Spleen (tissue), 11 donors: ENCODE results near the gene PTOV1. TPM values are rescaled to one million over a fixed set of nuclear protein-coding genes. Genes with fewer than 3 reads are reported as not detected.

ENCODE experiments used
- DNase-seq: peaks from one replicate; pipeline ENCODE4 v3.0.0-alpha.2; 2020
- H3K27ac ChIP-seq, 8 donors: fragments of 200-600 bp; sonication (generic) in 7 of 8; 1 replicate in 4 of 8; 2 replicates in 4 of 8; pipeline versions ENCODE4 v1.5.0 to v1.8.0; 2016 to 2021; ENCODE audit warnings: inconsistent platforms in 4 of 8, mild to moderate bottlenecking in 4 of 8, moderate library complexity in 1 of 8
- H3K27me3 ChIP-seq, 7 donors: fragments of 200-600 bp; sonication (generic) in 6 of 7; replicated peaks in 1 of 7; 1 replicate in 4 of 7; 2 replicates in 3 of 7; pipeline versions ENCODE4 v1.5.0 to v1.8.0; 2016 to 2021; ENCODE audit warnings: inconsistent platforms in 3 of 7, mild to moderate bottlenecking in 1 of 7
- H3K36me3 ChIP-seq, 6 donors: fragments of 200-600 bp; sonication (generic) in 5 of 6; 1 replicate in 4 of 6; 2 replicates in 2 of 6; pipeline versions ENCODE4 v1.5.0 to v1.8.0; 2016 to 2021; ENCODE audit warnings: inconsistent platforms in 2 of 6
- H3K4me1 ChIP-seq, 6 donors: fragments of 200-600 bp; sonication (generic) in 5 of 6; 1 replicate in 3 of 6; 2 replicates in 3 of 6; pipeline versions ENCODE4 v1.5.0 to v1.8.0; 2016 to 2021; ENCODE audit warnings: inconsistent platforms in 3 of 6
- H3K4me3 ChIP-seq, 8 donors: fragments of 200-600 bp; sonication (generic) in 7 of 8; 1 replicate in 4 of 8; 2 replicates in 4 of 8; pipeline versions ENCODE4 v1.5.0 to v1.8.0; 2016 to 2021; ENCODE audit warnings: inconsistent platforms in 4 of 8, mild to moderate bottlenecking in 4 of 8, moderate library complexity in 2 of 8
- H3K9me3 ChIP-seq, 8 donors: fragments of 200-600 bp; sonication (generic) in 7 of 8; 1 replicate in 4 of 8; 2 replicates in 4 of 8; pipeline versions ENCODE4 v1.5.0 to v1.8.0; 2016 to 2021; ENCODE audit warnings: inconsistent platforms in 4 of 8
- CTCF ChIP-seq, 11 experiments: fragments of 200-600 bp in 7 of 11; fragments of 450-650 bp in 4 of 11; sonication (generic) in 4 of 11; IDR thresholded peaks in 8 of 11; conservative IDR thresholded peaks in 3 of 11; 1 replicate in 7 of 11; 2 replicates in 4 of 11; pipeline versions ENCODE4 v1.4.0 to v1.8.0; 2016 to 2021; ENCODE audit warnings: antibody characterized with exemption in 11 of 11, inconsistent platforms in 4 of 11, mild to moderate bottlenecking in 1 of 11
- POLR2A ChIP-seq, 3 donors: fragments of 450-650 bp; IDR thresholded peaks; one replicate each; pipeline ENCODE4 v1.5.1; 2017; ENCODE audit warnings: antibody characterized with exemption in 3 of 3, mild to moderate bottlenecking in 1 of 3
- POLR2AphosphoS5 ChIP-seq, 3 donors: sonication (generic); formaldehyde crosslinking; IDR thresholded peaks; one replicate each; pipeline ENCODE4 v1.5.1; 2017; ENCODE audit warnings: antibody characterized with exemption in 3 of 3
- WGBS, 5 donors: extraction: QIAGEN DNeasy Blood & Tissue Kit in 3 of 5; methylation state at CpG; one replicate each; pipeline versions ENCODE4 v1.1.5 to v1.1.7; 2013 to 2018; 5-methylcytosine and 5-hydroxymethylcytosine counted together
- intact Hi-C: fragments of 100-400 bp; cut with DNase I; formaldehyde crosslinking; loops from one replicate; pipeline ENCODE4 v1.15.0; 2023; ENCODE audit warnings: low total_unique reads
- polyA plus RNA-seq, 3 donors: library from polyadenylated mRNA; stranded (reverse); fragments of 200-250 nt; gene quantifications; one replicate each; pipeline ENCODE4 v1.2.1, GENCODE V29; 2013
- total RNA-seq, 7 donors: library from RNA; depleted of rRNA in 3 of 7; stranded (reverse); fragments of >200 nt in 3 of 7; fragmentation: NEBNext Ultra II Directional in 4 of 7; extraction: Animal tissue kit (Norgen Biotek cat#: 25700) in 4 of 7; gene quantifications; one replicate each; pipeline versions ENCODE4 v1.1.0 to v1.2.1, GENCODE V29; 2016 to 2021
- donor health status: healthy with polysubstance abuse.
- donor health status: DM: no; HTN: no; CAD: no; lungs with moderate emphysema.
- donor health status: DM: no; HTN: no; CAD: no.
- donor health status: Bipolar disorder and iron deficiency.
- donor health status: healthy.
- donor health status: DM: no; HTN: no; CAD: no.
- donor health status: DM: yes; HTN: yes; CAD: no.

PTOV1 gene
- total and polyA plus RNA-seq, 10 donors = 61.4 to 127 (median 90.2) TPM

- intact Hi-C loops = no loop called here
- H3K4me1 ChIP-seq = peaks cover 0 to 13% (median 2%) of the 10 kb centered on the region in 6 donors
- TF ChIP-seq POLR2A (IDR thresholded peaks at IDR 0.05) = no peak
- TF ChIP-seq POLR2AphosphoS5 (IDR thresholded peaks at IDR 0.05) = no peak
- no peak for TF ChIP-seq CTCF (IDR thresholded peaks at IDR 0.05 in 8 of 11, conservative IDR thresholded peaks at IDR 0.05 in 3 of 11)
- peaks cover 0 to 72% (median 58%) of the 10 kb centered on the region in 6 donors for H3K36me3 ChIP-seq
- H3K9me3 ChIP-seq = no peaks in the 10 kb centered on the region
- H3K27me3 ChIP-seq = no peaks in the 10 kb centered on the region
- WGBS, 5 donors = 93 to 97% (median 94%) methylated on average over 18 of the region's 18 CpGs
- DNase-seq = no peak
- H3K4me3 ChIP-seq = no peak overlapping the region
- no peak overlapping the region for H3K27ac ChIP-seq
Observed at GRCh38 chr19:49838885-49839588, 11.9 kb upstream of the PTOV1 start.

- TF ChIP-seq POLR2A (IDR thresholded peaks at IDR 0.05) (no peak), CTCF (IDR thresholded peaks at IDR 0.05 in 8 of 11, conservative IDR thresholded peaks at IDR 0.05 in 3 of 11) (no peak), POLR2AphosphoS5 (IDR thresholded peaks at IDR 0.05) (no peak)
- peaks cover 0 to 20% (median 9%) of the 10 kb centered on the region in 6 donors for H3K4me1 ChIP-seq
- H3K27ac ChIP-seq = no peak overlapping the region
- no peaks in the 10 kb centered on the region for H3K9me3 ChIP-seq
- no peak overlapping the region for H3K4me3 ChIP-seq
- peaks cover 0 to 66% (median 51%) of the 10 kb centered on the region in 6 donors for H3K36me3 ChIP-seq
- intact Hi-C loops = no loop called here
- WGBS, 5 donors = 94 to 98% (median 96%) methylated on average over 11 of the region's 11 CpGs
- no peaks in the 10 kb centered on the region for H3K27me3 ChIP-seq
- no peak for DNase-seq
Observed at GRCh38 chr19:49839713-49840112, 11.2 kb upstream of the PTOV1 start.

GRCh38 chr19:49840321-49840720 lies 10.6 kb upstream of the PTOV1 start:
- Histone ChIP-seq H3K4me1 (peaks cover 0 to 26% (median 14%) of the 10 kb centered on the region in 6 donors), H3K9me3 (no peaks in the 10 kb centered on the region), H3K36me3 (peaks cover 0 to 60% (median 45%) of the 10 kb centered on the region in 6 donors), H3K4me3 (no peak overlapping the region), H3K27ac (no peak overlapping the region), H3K27me3 (no peaks in the 10 kb centered on the region)
- DNase-seq = no peak
- intact Hi-C loops = no loop called here
- TF ChIP-seq POLR2AphosphoS5 (IDR thresholded peaks at IDR 0.05) = no peak
- TF ChIP-seq POLR2A (IDR thresholded peaks at IDR 0.05) = no peak
- TF ChIP-seq CTCF (IDR thresholded peaks at IDR 0.05 in 8 of 11, conservative IDR thresholded peaks at IDR 0.05 in 3 of 11) = no peak
- WGBS, 5 donors = 90 to 95% (median 92%) methylated on average over 11 of the region's 11 CpGs

- H3K36me3 ChIP-seq = peaks cover 0 to 55% (median 41%) of the 10 kb centered on the region in 6 donors
- no peak for TF ChIP-seq POLR2A (IDR thresholded peaks at IDR 0.05)
- TF ChIP-seq CTCF (IDR thresholded peaks at IDR 0.05 in 8 of 11, conservative IDR thresholded peaks at IDR 0.05 in 3 of 11) = no peak
- TF ChIP-seq POLR2AphosphoS5 (IDR thresholded peaks at IDR 0.05) = no peak
- H3K9me3 ChIP-seq = no peaks in the 10 kb centered on the region
- intact Hi-C loops = no loop called here
- WGBS, 5 donors = 83 to 89% (median 88%) methylated on average over 17 of the region's 17 CpGs
- H3K4me3 ChIP-seq = no peak overlapping the region
- H3K27ac ChIP-seq = no peak overlapping the region
- H3K4me1 ChIP-seq = peaks cover 0 to 31% (median 14%) of the 10 kb centered on the region in 6 donors
- H3K27me3 ChIP-seq = no peaks in the 10 kb centered on the region
- no peak for DNase-seq
Observed at GRCh38 chr19:49840736-49841249, 10.2 kb upstream of the PTOV1 start.
